HTR-8/SVneo (cell line): ENCODE data around the gene SERPING1.

Experiments
- DNase-seq: peaks from one replicate; pipeline ENCODE4 v3.0.0; 2011; ENCODE audit warnings: low spot score, mixed read lengths; ENCODE audit not compliant: insufficient read length
- FAIRE-seq: peaks from 2 replicates; lab custom pipeline; 2011; peaks lifted over from hg19 to GRCh38; lab: Jason Lieb, UNC

SERPING1 gene

GRCh38 chr11:57596266-57596885, 1.1 kb upstream of the SERPING1 start:
- FAIRE-seq: no peak
- no peak for DNase-seq

GRCh38 chr11:57597916-57598830, 688 bp downstream of the SERPING1 start:
- no peak for FAIRE-seq
- no peak for DNase-seq

DNA sequence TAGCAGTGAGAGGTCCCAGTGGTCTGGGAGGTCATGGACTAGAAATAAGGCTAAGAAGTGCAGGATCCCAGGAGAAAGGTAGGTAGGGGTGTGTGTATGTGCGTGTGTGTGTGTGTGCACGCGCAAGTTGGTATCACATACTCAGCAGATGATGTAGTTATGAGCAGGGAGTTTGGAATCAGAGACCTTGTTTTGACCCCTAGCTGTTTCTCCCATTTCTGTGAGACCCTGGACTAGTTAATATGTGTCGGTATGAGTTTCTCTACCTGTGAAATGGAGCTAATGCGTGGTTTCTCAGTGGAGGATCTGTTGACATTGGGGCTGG, 1.3 kb downstream of the SERPING1 start:
- FAIRE-seq (no peak), DNase-seq (no peak)

- peak; percentile 74 for FAIRE-seq
- DNase-seq: no peak
Observed at GRCh38 chr11:57599381-57599780, 1.9 kb downstream of the SERPING1 start.

DNA sequence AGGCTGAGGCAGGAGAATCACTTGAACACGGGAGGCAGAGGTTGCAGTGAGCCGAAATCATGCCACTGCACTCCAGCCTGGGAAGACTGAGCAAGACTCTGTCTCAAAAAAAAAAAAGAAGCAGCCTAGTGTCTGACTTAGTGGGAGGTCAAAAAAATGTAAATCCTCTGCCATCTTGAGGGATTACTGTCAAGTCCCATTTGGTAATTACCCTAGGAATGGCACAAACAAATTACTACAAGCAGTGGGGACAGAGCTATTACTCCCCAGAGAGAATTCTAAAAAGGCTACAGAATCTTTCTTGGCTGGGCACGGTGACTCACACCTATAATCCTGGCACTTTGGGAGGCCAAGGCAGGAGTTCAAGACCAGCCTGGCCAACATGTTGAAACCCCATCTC, 3.8 kb downstream of the SERPING1 start:
- DNase-seq: no peak

DNA sequence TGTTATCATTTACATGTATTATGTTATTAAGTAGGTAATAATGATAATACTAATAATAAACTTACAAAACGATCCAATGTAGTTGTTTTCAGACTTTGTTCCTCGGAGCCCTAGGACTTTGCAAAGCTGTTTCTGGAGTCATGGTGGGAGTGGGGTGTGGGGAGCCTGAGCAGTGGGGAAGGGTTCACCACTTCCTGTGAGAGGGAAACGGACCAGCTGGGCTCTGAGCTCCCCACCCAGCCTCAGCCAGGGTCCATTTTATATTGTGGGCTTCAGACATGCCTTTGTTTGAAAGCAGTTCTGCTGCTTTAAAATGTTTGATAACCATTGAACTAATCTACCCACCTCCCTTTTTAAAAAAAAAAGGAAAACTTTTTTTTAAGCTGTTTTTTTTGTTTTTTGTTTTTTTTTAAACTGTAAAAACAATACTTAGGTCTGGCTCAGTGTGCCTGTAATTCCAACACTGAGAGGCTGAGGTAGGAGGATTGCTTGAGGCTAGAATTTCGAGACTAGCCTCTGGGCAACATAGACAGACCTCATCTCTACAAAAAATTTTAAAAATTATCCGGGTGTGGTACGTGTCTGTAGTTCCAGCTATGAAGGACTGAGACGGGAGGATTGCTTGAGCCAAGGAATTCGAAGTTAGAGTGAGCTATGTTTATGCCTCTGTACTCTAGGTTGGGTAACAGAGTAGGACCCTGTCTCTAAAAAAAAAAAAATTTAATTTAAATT, 7.0 kb downstream of the SERPING1 start:
- no peak for FAIRE-seq
- no peak for DNase-seq

More for the DNA sequence above, 3.8 kb downstream of the SERPING1 start:
- no peak for FAIRE-seq

DNA sequence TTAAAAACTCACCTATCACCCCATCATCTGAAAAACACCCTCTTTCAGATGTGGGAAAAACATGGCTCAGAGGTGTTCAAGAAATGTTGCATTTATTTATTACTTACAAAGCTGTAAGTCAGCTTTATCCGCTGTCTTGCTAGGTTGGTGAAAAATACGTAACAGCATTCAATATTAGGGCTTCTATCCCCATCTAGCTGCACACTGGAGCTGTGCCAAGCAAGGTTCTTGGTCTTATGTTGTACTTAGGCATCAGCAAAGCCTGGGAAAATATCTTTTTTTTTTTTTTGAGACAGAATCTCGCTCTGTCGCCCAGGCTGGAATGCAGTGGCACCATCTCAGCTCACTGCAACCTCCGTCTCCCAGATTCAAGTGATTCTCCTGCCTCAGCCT, 7.5 kb downstream of the SERPING1 start:
- no peak for FAIRE-seq
- no peak for DNase-seq

DNA sequence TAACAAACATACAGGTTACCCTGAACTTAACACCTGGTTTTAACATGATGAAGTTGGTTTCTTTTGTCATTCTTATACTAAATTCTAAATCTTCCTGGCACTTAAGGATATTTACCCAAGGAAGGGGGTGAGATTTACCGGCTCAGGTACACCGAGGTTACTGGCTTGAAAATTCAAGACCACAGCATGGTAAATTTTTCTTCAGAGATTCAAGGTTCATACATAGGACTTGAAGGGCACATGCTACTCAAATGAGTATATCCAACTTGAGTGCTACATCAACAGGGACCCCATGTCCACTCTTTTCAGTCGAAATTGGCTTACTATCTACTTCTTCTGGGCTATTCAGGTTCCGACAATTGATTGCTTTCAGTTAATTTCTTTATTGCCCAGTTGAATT, 12.7 kb downstream of the SERPING1 start:
- DNase-seq: no peak
- FAIRE-seq: no peak

- FAIRE-seq (no peak), DNase-seq (no peak)
Observed at GRCh38 chr11:57614234-57614772, 16.8 kb downstream of the SERPING1 start.

GRCh38 chr11:57615308-57615707, 17.8 kb downstream of the SERPING1 start:
- DNase-seq: no peak
- FAIRE-seq: no peak

GRCh38 chr11:57616595-57616994, 19.1 kb downstream of the SERPING1 start:
- DNase-seq: no peak

GRCh38 chr11:57618438-57618837, 21.0 kb downstream of the SERPING1 start:
- DNase-seq: no peak
- FAIRE-seq: no peak

More at GRCh38 chr11:57616595-57616994, 19.1 kb downstream of the SERPING1 start:
- FAIRE-seq: no peak

- no peak for DNase-seq
- FAIRE-seq: no peak
Observed at GRCh38 chr11:57619331-57619730, 21.8 kb downstream of the SERPING1 start.

- FAIRE-seq (no peak), DNase-seq (no peak)
Observed at GRCh38 chr11:57620467-57620866, 23.0 kb downstream of the SERPING1 start.

DNA sequence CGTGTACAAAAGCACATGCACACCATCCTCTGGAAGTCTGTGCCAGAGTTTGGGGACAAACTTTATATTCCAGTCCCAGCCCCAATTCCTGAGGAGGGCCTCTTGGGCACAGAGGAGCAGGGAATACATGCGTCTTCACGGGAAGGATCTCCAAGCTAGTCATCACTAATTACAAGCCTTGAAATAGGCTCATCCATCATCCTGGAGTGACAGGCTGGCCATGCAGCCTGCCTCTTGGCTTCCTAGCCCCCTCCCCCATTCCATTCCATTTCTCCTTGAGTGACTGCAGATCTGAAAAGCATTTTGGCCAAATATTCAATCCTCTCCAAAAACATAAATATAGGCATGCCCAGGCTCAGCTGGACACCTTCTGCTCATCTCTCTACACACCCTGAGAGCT, 24.8 kb downstream of the SERPING1 start:
- FAIRE-seq (no peak), DNase-seq (no peak)

- no peak for FAIRE-seq
Observed at GRCh38 chr11:57624864-57625263, 27.4 kb downstream of the SERPING1 start.

GRCh38 chr11:57626895-57627294, 29.4 kb downstream of the SERPING1 start:
- DNase-seq (no peak), FAIRE-seq (no peak)

More at GRCh38 chr11:57624864-57625263, 27.4 kb downstream of the SERPING1 start:
- no peak for DNase-seq

DNA sequence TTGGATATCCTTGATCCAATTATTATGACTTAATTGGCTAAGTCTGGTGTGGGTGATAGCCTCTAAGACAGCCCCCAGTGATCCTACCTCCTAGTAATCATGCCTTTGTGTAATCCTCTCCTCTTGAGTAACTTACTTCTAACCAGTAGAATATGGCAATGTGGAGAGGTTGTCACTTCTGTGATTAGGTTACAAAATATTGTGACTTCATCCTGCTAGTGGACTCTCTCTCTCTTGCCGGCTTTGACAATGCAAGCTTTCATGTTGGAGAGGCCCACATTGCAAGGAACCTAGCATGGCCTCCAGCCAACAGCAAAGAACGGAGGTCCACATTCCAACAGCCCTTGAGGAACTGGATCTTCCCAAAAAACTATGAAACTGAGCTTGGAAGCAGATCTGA, 32.7 kb downstream of the SERPING1 start:
- DNase-seq (no peak), FAIRE-seq (no peak)

DNA sequence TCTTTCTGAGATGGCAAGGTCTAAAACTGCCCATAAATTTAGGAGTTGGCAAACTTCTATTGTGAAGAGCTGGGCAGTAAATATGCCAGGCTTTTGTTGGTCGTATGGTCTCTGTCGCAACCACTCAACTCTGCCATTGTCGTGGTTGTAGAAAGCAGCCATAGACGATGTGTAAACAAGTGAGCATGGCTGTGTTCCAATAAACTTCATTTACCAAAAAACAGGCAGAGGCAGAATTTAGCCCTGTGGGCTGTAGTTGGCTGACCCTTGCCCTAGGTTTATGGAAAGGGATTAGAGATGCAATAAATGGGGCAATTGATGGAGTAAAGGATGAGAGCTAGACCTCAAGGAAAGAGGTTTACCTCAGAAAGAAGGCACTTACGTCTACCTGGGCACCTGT, 34.6 kb downstream of the SERPING1 start:
- no peak for FAIRE-seq

GRCh38 chr11:57633394-57634070, 36.0 kb downstream of the SERPING1 start:
- DNase-seq (no peak), FAIRE-seq (no peak)

More for the DNA sequence above, 34.6 kb downstream of the SERPING1 start:
- no peak for DNase-seq
